ENCODE data around the gene AGPAT2.

Gene AGPAT2

DNA sequence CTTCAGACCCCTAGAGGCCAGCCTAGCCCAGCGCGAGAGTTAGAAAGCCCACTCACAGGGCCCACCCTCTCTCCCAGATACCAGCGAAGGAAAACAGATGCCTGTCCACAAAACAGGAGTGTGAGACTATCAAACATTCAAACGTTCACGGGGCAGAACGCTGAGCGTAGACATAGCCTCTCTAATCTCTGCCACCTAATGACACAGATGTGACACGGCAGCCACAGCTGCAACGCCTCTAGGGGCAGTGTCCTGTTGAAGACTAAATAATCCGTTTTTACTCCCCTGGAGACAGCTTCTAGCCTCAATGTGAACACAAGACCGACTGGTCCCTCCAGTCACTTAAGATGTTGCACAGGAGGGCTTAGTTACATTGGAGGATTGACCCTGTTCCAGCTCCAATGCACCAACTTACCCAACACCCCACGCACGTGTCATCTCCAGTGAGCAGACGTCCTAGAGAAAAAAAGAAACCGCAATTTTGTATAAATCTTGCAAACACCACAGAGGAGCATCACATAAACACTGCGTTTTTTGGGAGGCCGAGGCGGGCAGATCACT, 39.5 kb upstream of the AGPAT2 start:
- no peak for TF ChIP-seq SIN3A (IDR thresholded peaks at IDR 0.05; ENCODE audit: borderline replicate concordance, insufficient read depth, low read length)
- no peak for TF ChIP-seq FOXP2 (optimal IDR thresholded peaks at IDR 0.05; ENCODE audit: borderline replicate concordance, extremely low read depth, extremely low read length, insufficient read depth)
- no peak for TF ChIP-seq TAF1 (IDR thresholded peaks at IDR 0.05; ENCODE audit: borderline replicate concordance, insufficient read depth, low read length)
- no peak for TF ChIP-seq POLR2AphosphoS5 (IDR thresholded peaks at IDR 0.05; ENCODE audit: low read depth, low read length)
- TF ChIP-seq, protein P1, sequence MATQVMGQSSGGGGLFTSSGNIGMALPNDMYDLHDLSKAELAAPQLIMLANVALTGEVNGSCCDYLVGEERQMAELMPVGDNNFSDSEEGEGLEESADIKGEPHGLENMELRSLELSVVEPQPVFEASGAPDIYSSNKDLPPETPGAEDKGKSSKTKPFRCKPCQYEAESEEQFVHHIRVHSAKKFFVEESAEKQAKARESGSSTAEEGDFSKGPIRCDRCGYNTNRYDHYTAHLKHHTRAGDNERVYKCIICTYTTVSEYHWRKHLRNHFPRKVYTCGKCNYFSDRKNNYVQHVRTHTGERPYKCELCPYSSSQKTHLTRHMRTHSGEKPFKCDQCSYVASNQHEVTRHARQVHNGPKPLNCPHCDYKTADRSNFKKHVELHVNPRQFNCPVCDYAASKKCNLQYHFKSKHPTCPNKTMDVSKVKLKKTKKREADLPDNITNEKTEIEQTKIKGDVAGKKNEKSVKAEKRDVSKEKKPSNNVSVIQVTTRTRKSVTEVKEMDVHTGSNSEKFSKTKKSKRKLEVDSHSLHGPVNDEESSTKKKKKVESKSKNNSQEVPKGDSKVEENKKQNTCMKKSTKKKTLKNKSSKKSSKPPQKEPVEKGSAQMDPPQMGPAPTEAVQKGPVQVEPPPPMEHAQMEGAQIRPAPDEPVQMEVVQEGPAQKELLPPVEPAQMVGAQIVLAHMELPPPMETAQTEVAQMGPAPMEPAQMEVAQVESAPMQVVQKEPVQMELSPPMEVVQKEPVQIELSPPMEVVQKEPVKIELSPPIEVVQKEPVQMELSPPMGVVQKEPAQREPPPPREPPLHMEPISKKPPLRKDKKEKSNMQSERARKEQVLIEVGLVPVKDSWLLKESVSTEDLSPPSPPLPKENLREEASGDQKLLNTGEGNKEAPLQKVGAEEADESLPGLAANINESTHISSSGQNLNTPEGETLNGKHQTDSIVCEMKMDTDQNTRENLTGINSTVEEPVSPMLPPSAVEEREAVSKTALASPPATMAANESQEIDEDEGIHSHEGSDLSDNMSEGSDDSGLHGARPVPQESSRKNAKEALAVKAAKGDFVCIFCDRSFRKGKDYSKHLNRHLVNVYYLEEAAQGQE (IDR thresholded peaks at IDR 0.05; ENCODE audit: insufficient read depth in 1 of 2, low read depth in 2 of 2, low read length in 2 of 2): no peak

DNA sequence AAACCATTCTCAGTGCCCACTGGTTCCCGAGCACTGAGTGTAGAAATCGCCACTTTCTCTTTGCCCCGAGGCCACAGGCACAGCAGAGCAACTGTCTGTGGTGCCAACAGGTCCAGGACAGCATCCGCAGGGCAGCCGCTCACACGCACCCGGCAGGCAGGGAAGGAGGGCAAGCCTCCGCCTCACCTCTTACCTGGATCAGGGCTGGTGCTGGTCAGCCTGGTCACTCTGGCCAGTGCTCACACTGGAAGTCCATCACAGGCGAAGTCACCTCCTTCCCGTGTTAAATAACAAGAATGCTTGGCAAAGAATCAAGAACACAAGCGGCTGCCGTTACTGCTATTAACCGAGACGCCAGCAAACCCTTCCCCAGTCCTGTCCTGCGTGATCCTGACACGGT, 38.9 kb upstream of the AGPAT2 start:
- TF ChIP-seq POLR2AphosphoS5 (IDR thresholded peaks at IDR 0.05; ENCODE audit: low read depth, low read length) (no peak), SIN3A (IDR thresholded peaks at IDR 0.05; ENCODE audit: borderline replicate concordance, insufficient read depth, low read length) (no peak), TAF1 (IDR thresholded peaks at IDR 0.05; ENCODE audit: borderline replicate concordance, insufficient read depth, low read length) (no peak), FOXP2 (optimal IDR thresholded peaks at IDR 0.05; ENCODE audit: borderline replicate concordance, extremely low read depth, extremely low read length, insufficient read depth) (no peak)
- TF ChIP-seq, protein P1 (IDR thresholded peaks at IDR 0.05; ENCODE audit: insufficient read depth in 1 of 2, low read depth in 2 of 2, low read length in 2 of 2): no peak

DNA sequence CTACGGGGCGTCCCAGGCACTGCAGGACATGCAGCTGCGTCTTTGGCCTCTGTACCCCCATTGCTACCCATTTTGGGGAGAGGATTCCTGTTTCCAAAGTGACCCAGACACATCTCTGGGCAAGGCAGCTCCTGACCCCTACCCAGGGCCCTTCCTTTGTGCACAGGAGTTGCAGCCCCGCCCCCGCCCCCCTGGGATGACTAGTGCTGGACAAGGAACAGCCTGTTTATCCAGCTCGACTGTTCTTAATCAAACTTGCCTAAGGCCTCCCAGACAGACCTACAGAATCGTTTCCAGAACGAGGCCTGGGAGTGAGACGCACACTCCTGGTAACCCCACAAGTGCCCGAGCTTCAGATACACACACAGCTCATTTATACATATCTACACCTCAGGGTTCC, 38.4 kb upstream of the AGPAT2 start:
- TF ChIP-seq FOXP2 (optimal IDR thresholded peaks at IDR 0.05; ENCODE audit: borderline replicate concordance, extremely low read depth, extremely low read length, insufficient read depth) (no peak), TAF1 (IDR thresholded peaks at IDR 0.05; ENCODE audit: borderline replicate concordance, insufficient read depth, low read length) (no peak), SIN3A (IDR thresholded peaks at IDR 0.05; ENCODE audit: borderline replicate concordance, insufficient read depth, low read length) (no peak), POLR2AphosphoS5 (IDR thresholded peaks at IDR 0.05; ENCODE audit: low read depth, low read length) (no peak)
- TF ChIP-seq, protein P1 (IDR thresholded peaks at IDR 0.05; ENCODE audit: insufficient read depth in 1 of 2, low read depth in 2 of 2, low read length in 2 of 2): no peak

DNA sequence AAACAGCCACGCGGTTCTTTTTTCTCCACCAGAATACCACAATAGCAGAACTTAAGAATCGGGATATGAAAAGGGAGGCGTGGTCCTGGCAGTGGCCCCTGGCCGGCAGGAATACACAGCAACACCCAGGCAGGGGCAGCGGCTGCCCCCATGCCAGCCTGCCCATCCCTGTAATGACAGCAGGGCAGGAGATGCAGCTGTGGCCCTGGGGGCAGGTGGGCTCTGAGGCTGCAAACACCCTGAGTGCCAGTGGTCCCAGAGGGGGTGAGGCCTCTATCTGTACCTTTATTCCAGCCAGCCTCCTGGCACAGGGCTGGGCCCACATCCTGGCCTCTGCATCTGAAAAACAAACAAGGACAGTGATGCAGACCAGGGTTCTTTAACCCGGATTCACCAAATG, 37.5 kb upstream of the AGPAT2 start:
- TF ChIP-seq, protein P1 (IDR thresholded peaks at IDR 0.05; ENCODE audit: insufficient read depth in 1 of 2, low read depth in 2 of 2, low read length in 2 of 2): no peak
- TF ChIP-seq TAF1 (IDR thresholded peaks at IDR 0.05; ENCODE audit: borderline replicate concordance, insufficient read depth, low read length): no peak
- no peak; the same call in 1 of the 2 replicates for TF ChIP-seq POLR2AphosphoS5 (IDR thresholded peaks at IDR 0.05; ENCODE audit: low read depth, low read length)
- TF ChIP-seq FOXP2 (optimal IDR thresholded peaks at IDR 0.05; ENCODE audit: borderline replicate concordance, extremely low read depth, extremely low read length, insufficient read depth): no peak
- TF ChIP-seq SIN3A (IDR thresholded peaks at IDR 0.05; ENCODE audit: borderline replicate concordance, insufficient read depth, low read length): no peak

Data from PFSK-1 (cell line).